GM12872 (cell line): ENCODE results near the gene GJA9.

Experiments
- CTCF ChIP-seq: IDR thresholded peaks from 3 replicates; pipeline ENCODE4 v1.5.1; 2011; ENCODE audit warnings: low read depth, mild to moderate bottlenecking, low read length, moderate library complexity; ENCODE audit not compliant: insufficient read depth

Gene GJA9

GRCh38 chr1:38896169-38896568 is 14.8 kb upstream of the GJA9 start:
- TF ChIP-seq CTCF = no peak

GRCh38 chr1:38892976-38893375 is 11.6 kb upstream of the GJA9 start:
- TF ChIP-seq CTCF = no peak

GRCh38 chr1:38891753-38892152 is 10.4 kb upstream of the GJA9 start:
- 0 out of 3 replicates have a peak, but pooled peaks have one; percentile 15 for TF ChIP-seq CTCF

- no peak for TF ChIP-seq CTCF
These were observed 8.2 kb upstream of the GJA9 start for GRCh38 chr1:38889589-38889988.

- TF ChIP-seq CTCF = no peak
These were observed 7.3 kb upstream of the GJA9 start for GRCh38 chr1:38888423-38889333.

- no peak for TF ChIP-seq CTCF
These were observed 3.7 kb upstream of the GJA9 start for GRCh38 chr1:38885092-38885491.

GRCh38 chr1:38875811-38876210 is 5.6 kb downstream of the GJA9 start:
- TF ChIP-seq CTCF = no peak
